Middle frontal gyrus (tissue), 1 donor: ENCODE data around the gene ITGA2.

Experiments
- DNase-seq: peaks from one replicate; pipeline ENCODE4 v3.0.0-alpha.2; 2015; ENCODE audit warnings: low spot score; ENCODE audit errors: extremely low spot score

ITGA2 gene

GRCh38 chr5:53055365-53055764 is 66.2 kb downstream of the ITGA2 start:
- no peak for DNase-seq

- no peak for DNase-seq
Observed at GRCh38 chr5:53059281-53059680, 70.1 kb downstream of the ITGA2 start.

- DNase-seq, result no peak
Observed at GRCh38 chr5:53063176-53063575, 74.0 kb downstream of the ITGA2 start.

GRCh38 chr5:53063791-53064190 is 74.6 kb downstream of the ITGA2 start:
- no peak for DNase-seq

- DNase-seq, result no peak
Observed at GRCh38 chr5:53066088-53066487, 76.9 kb downstream of the ITGA2 start.

GRCh38 chr5:53067641-53068040 is 78.5 kb downstream of the ITGA2 start:
- DNase-seq, result no peak

- no peak for DNase-seq
Observed at GRCh38 chr5:53068291-53068836, 79.2 kb downstream of the ITGA2 start.

GRCh38 chr5:53069626-53070025 is 80.5 kb downstream of the ITGA2 start:
- no peak for DNase-seq

- no peak for DNase-seq
Observed at GRCh38 chr5:53071298-53071697, 82.1 kb downstream of the ITGA2 start.

GRCh38 chr5:53071738-53072137 is 82.6 kb downstream of the ITGA2 start:
- DNase-seq, result no peak

GRCh38 chr5:53073348-53073747 is 84.2 kb downstream of the ITGA2 start:
- no peak for DNase-seq

GRCh38 chr5:53076014-53076583 is 86.9 kb downstream of the ITGA2 start:
- DNase-seq, result no peak

GRCh38 chr5:53080271-53080670 is 91.1 kb downstream of the ITGA2 start:
- DNase-seq, result no peak

- no peak for DNase-seq
Observed at GRCh38 chr5:53083927-53084326, 94.8 kb downstream of the ITGA2 start.

GRCh38 chr5:53084546-53085255 is 95.5 kb downstream of the ITGA2 start:
- DNase-seq, result no peak

- no peak for DNase-seq
Observed at GRCh38 chr5:53087171-53087570, 98.0 kb downstream of the ITGA2 start.

GRCh38 chr5:53087621-53088121 is 98.5 kb downstream of the ITGA2 start:
- DNase-seq, result peak; percentile 57

GRCh38 chr5:53089481-53089991 is 100.4 kb downstream of the ITGA2 start:
- no peak for DNase-seq

- DNase-seq, result no peak
Observed at GRCh38 chr5:53090229-53090628, 101.1 kb downstream of the ITGA2 start.

GRCh38 chr5:53091289-53091688 is 102.1 kb downstream of the ITGA2 start:
- DNase-seq, result no peak

GRCh38 chr5:53092242-53092641 is 103.1 kb downstream of the ITGA2 start:
- no peak for DNase-seq

- no peak for DNase-seq
Observed at GRCh38 chr5:53095217-53095616, 106.1 kb downstream of the ITGA2 start.
